Measurements from ENCODE around the gene HSD3B7. TPM values are rescaled to one million over a fixed set of nuclear protein-coding genes. Genes with fewer than 3 reads are reported as not detected.
A peak's percentile ranks its signal among the peaks of the same experiment; 100 is the strongest.

The HSD3B7 gene
- total and polyA plus RNA-seq, 10 donors: 5.3 to 24.5 (median 18.1) TPM

GRCh38 chr16:30947859-30948666 lies 36.9 kb upstream of the HSD3B7 start:
- DNase-seq: peak; percentile 88
- intact Hi-C loops (cut with DNase I; ENCODE audit: low total_unique reads): no loop called here
- H3K27ac ChIP-seq: peak overlapping the region; percentile 89 to 99 (median 96)

GRCh38 chr16:30948667-30949649 lies 36.0 kb upstream of the HSD3B7 start, which contains the start of gene ORAI3:
TSS of gene ORAI3 (plus strand) at chr16:30949068. CDS start at chr16:30949290, 222 bp downstream.
- TF ChIP-seq POLR2AphosphoS5 (IDR thresholded peaks at IDR 0.05): peak; percentile 89 to 91 (median 91)
- TF ChIP-seq CTCF (IDR thresholded peaks at IDR 0.05 in 8 of 11, conservative IDR thresholded peaks at IDR 0.05 in 3 of 11): peak in 1 of 11 experiments; percentile 14
- peak in 1 of 3 donors; percentile 41 for TF ChIP-seq POLR2A (IDR thresholded peaks at IDR 0.05)
- Histone ChIP-seq H3K27ac (peak within 1 kb of the TSS; percentile 89 to 99 (median 96)), H3K4me3 (peak within 1 kb of the TSS; percentile 80 to 98 (median 92)), H3K36me3 (peaks cover 0 to 50% (median 0%) of the 10 kb centered on the region in 6 donors), H3K27me3 (replicated peaks in 1 of 7) (no peaks in the 10 kb centered on the region), H3K9me3 (no peaks in the 10 kb centered on the region), H3K4me1 (peaks cover 14 to 62% (median 36%) of the 10 kb centered on the region in 6 donors)
- DNase-seq: peak; percentile 97
- intact Hi-C loops (cut with DNase I; ENCODE audit: low total_unique reads): no loop called here
- 0 to 4% (median 1%) methylated on average over 17 to 70 of the region's 70 CpGs for WGBS, 5 donors

More at GRCh38 chr16:30947859-30948666, 36.9 kb upstream of the HSD3B7 start:
- no peaks in the 10 kb centered on the region for H3K27me3 ChIP-seq (replicated peaks in 1 of 7)
- H3K9me3 ChIP-seq: no peaks in the 10 kb centered on the region
- peak overlapping the region; percentile 80 to 98 (median 92) for H3K4me3 ChIP-seq
- whole genome bisulfite sequencing, 5 donors: 37 to 56% (median 48%) methylated on average over 25 to 44 of the region's 44 CpGs
- H3K36me3 ChIP-seq: peaks cover 0 to 49% (median 0%) of the 10 kb centered on the region in 6 donors
- TF ChIP-seq POLR2AphosphoS5 (IDR thresholded peaks at IDR 0.05) (peak in 2 of 3 donors; percentile 30 to 57), CTCF (IDR thresholded peaks at IDR 0.05 in 8 of 11, conservative IDR thresholded peaks at IDR 0.05 in 3 of 11) (no peak), POLR2A (IDR thresholded peaks at IDR 0.05) (no peak)
- H3K4me1 ChIP-seq: peaks cover 11 to 53% (median 28%) of the 10 kb centered on the region in 6 donors

GRCh38 chr16:30949650-30950515 lies 35.1 kb upstream of the HSD3B7 start:
- Histone ChIP-seq H3K27ac (peak overlapping the region; percentile 89 to 99 (median 96)), H3K4me1 (peaks cover 16 to 71% (median 40%) of the 10 kb centered on the region in 6 donors), H3K36me3 (peaks cover 0 to 47% (median 0%) of the 10 kb centered on the region in 6 donors), H3K4me3 (peak overlapping the region; percentile 80 to 98 (median 92)), H3K27me3 (replicated peaks in 1 of 7) (no peaks in the 10 kb centered on the region), H3K9me3 (no peaks in the 10 kb centered on the region)
- intact Hi-C loops (cut with DNase I; ENCODE audit: low total_unique reads): no loop called here
- DNase-seq: peak; percentile 89
- TF ChIP-seq CTCF (IDR thresholded peaks at IDR 0.05 in 8 of 11, conservative IDR thresholded peaks at IDR 0.05 in 3 of 11): no peak
- peak; percentile 84 to 90 (median 87) for TF ChIP-seq POLR2AphosphoS5 (IDR thresholded peaks at IDR 0.05)
- TF ChIP-seq POLR2A (IDR thresholded peaks at IDR 0.05): peak in 1 of 3 donors; percentile 23
- 2 to 3% (median 2%) methylated on average over 17 to 21 of the region's 21 CpGs for WGBS, 5 donors

Measured in spleen (tissue), 11 donors.